Small intestine (tissue), 7 donors: ENCODE data around the gene PTPRE. TPM values are rescaled to one million over a fixed set of nuclear protein-coding genes. Genes with fewer than 3 reads are reported as not detected.

Experiments used
- DNase-seq, 2 donors: peaks; one replicate each; pipeline versions ENCODE4 v3.0.0 to v3.0.0-alpha.2; 2013
- FAIRE-seq: peaks from 2 replicates; lab custom pipeline; 2012; peaks lifted over from hg19 to GRCh38; lab: Jason Lieb, UNC
- H3K27ac ChIP-seq, 3 donors: one replicate each; pipeline ENCODE4 v1.5.1; 2013; ENCODE audit warnings: low read length in 2 of 3, mild to moderate bottlenecking in 2 of 3, control low read depth in 1 of 3, inconsistent platforms in 1 of 3, low read depth in 1 of 3, moderate library complexity in 1 of 3
- H3K27me3 ChIP-seq, 3 donors: one replicate each; pipeline ENCODE4 v1.6.1; 2013; ENCODE audit warnings: low read length in 3 of 3, inconsistent platforms in 1 of 3; ENCODE audit not compliant: control insufficient read depth in 3 of 3, insufficient read depth in 3 of 3
- H3K36me3 ChIP-seq, 3 donors: one replicate each; pipeline ENCODE4 v1.6.1; 2013; ENCODE audit warnings: low read length in 3 of 3, inconsistent platforms in 1 of 3, low read depth in 1 of 3, mild to moderate bottlenecking in 1 of 3, moderate library complexity in 1 of 3; ENCODE audit not compliant: control insufficient read depth in 3 of 3, insufficient read depth in 2 of 3
- H3K4me1 ChIP-seq, 3 donors: one replicate each; pipeline ENCODE4 v1.6.1; 2013; ENCODE audit warnings: low read length in 2 of 3, inconsistent platforms in 1 of 3, low read depth in 1 of 3, mild to moderate bottlenecking in 1 of 3, moderate library complexity in 1 of 3; ENCODE audit not compliant: control insufficient read depth in 3 of 3, insufficient read depth in 2 of 3
- H3K4me3 ChIP-seq, 3 donors: one replicate each; pipeline ENCODE4 v1.5.1; 2013; ENCODE audit warnings: low read length in 3 of 3, control low read depth in 1 of 3, inconsistent platforms in 1 of 3, low read depth in 1 of 3, mild to moderate bottlenecking in 1 of 3, moderate library complexity in 1 of 3
- H3K9me3 ChIP-seq, 2 donors: one replicate each; pipeline ENCODE4 v1.6.1; 2013; ENCODE audit warnings: low read depth in 1 of 2, low read length in 1 of 2; ENCODE audit not compliant: control insufficient read depth in 2 of 2, insufficient read depth in 1 of 2
- WGBS, 3 donors: extraction: QIAGEN DNeasy Blood & Tissue Kit; methylation state at CpG; one replicate each; pipeline ENCODE4 v1.1.7; 2013; 5-methylcytosine and 5-hydroxymethylcytosine counted together
- polyA plus RNA-seq, 4 donors: library from polyadenylated mRNA; stranded (reverse) in 3 of 4; unstranded in 1 of 4; fragments of 200-250 nt in 3 of 4; fragments of 120-200 nt in 1 of 4; gene quantifications; one replicate each; pipeline versions ENCODE4 v1.2.1 to v1.2.3, GENCODE V29; 2013
- donor health status: healthy with polysubstance abuse.
- donor health status: control.
- donor health status: control.
- donor health status: Bipolar disorder and iron deficiency.
- donor health status: healthy.

Gene PTPRE
- polyA plus RNA-seq, 4 donors, result 2.7 to 21.0 (median 6.2) TPM

GRCh38 chr10:128032466-128032865 is 125.6 kb downstream of the PTPRE start:
- FAIRE-seq (no peak), DNase-seq (no peak)
- 85 to 95% (median 95%) methylated on average over 5 of the region's 5 CpGs for WGBS, 3 donors
- Histone ChIP-seq H3K4me1 (peaks cover 0 to 7% (median 0%) of the 10 kb centered on the region in 3 donors), H3K27ac (no peak overlapping the region), H3K4me3 (no peak overlapping the region), H3K9me3 (no peaks in the 10 kb centered on the region), H3K36me3 (peaks cover 0 to 24% (median 0%) of the 10 kb centered on the region in 3 donors), H3K27me3 (no peaks in the 10 kb centered on the region)

DNA sequence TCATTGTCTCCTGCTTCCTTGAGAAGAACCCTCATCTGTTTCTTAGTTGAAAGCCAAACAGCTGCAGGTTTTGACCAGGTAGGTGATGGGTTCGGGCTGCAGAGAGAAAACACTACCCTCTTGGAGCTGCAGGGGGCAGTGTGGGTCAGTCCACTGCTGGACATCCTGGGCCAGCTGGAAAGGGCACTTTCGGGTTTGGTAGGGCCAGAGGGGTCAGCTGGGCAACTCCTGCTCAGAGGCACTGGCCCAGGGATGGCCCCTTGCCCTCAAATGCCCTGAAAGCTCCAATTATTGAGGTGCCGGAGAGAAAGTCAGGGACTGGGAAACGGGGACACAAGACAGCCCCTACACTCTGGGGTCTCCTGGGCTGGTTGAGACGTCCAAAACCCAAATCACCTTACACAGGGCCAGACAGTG is 128.7 kb downstream of the PTPRE start:
- Histone ChIP-seq H3K27me3 (no peaks in the 10 kb centered on the region), H3K36me3 (peaks cover 0 to 2% (median 0%) of the 10 kb centered on the region in 3 donors), H3K9me3 (no peaks in the 10 kb centered on the region), H3K27ac (no peak overlapping the region), H3K4me3 (no peak overlapping the region), H3K4me1 (peaks cover 0 to 8% (median 0%) of the 10 kb centered on the region in 3 donors)
- FAIRE-seq, result no peak
- peak in 1 of 2 donors; percentile 36 for DNase-seq
- WGBS, 3 donors, result 57 to 65% (median 64%) methylated on average over 5 of the region's 5 CpGs

GRCh38 chr10:128036011-128036615 is 129.2 kb downstream of the PTPRE start:
- H3K36me3 ChIP-seq, result peaks cover 0 to 2% (median 0%) of the 10 kb centered on the region in 3 donors
- no peak for DNase-seq
- no peak for FAIRE-seq
- peaks cover 0 to 8% (median 0%) of the 10 kb centered on the region in 3 donors for H3K4me1 ChIP-seq
- 68 to 85% (median 75%) methylated on average over 6 to 9 of the region's 9 CpGs for WGBS, 3 donors
- H3K4me3 ChIP-seq, result no peak overlapping the region
- H3K27me3 ChIP-seq, result no peaks in the 10 kb centered on the region
- H3K9me3 ChIP-seq, result no peaks in the 10 kb centered on the region
- H3K27ac ChIP-seq, result no peak overlapping the region

DNA sequence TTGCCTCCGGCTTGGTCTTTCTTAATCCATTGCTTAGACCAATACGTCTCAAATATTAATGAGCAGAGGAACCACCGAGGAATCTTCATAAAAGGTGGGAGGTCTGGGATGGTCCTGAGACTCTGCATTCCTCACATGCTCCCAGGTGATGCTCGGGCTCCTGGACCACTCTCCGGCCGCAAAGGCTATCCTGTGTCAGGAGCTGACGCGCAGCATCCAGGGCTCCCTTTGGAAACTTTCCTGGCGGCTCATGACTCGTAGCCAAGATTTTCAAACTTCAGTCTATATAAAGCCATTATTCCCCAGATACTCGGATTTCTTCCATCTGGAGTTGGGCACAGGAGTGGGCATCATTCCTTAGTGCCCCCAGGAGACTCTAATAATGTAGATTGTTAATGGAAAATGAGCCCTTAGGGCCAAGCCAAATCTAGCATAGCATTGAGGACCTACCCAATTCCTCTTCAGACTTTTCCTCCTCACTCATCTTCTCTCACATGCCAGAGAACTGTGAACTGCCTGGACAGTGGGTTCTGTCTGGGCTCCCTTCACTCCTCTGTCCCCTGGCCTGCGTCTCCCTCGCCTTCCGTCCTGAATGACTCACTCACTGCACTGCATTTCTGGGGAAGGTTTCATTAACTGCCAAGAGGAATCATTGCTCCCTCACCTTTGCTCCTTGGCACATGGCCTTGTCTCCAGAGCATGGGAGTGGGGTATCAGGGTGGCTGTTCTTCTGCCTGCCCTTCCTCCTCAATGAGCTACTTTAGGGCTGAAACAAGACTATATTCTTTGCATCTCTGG is 130.0 kb downstream of the PTPRE start:
- WGBS, 3 donors, result 56 to 73% (median 60%) methylated on average over 14 of the region's 14 CpGs
- DNase-seq (peak; percentile 79 to 95), FAIRE-seq (no peak)
- Histone ChIP-seq H3K4me3 (no peak overlapping the region), H3K4me1 (peaks cover 0 to 8% (median 0%) of the 10 kb centered on the region in 3 donors), H3K27ac (peak overlapping the region in 2 of 3 donors; percentile 61), H3K27me3 (no peaks in the 10 kb centered on the region), H3K36me3 (peaks cover 0 to under 1% (median 0%) of the 10 kb centered on the region in 3 donors), H3K9me3 (no peaks in the 10 kb centered on the region)

- no peaks in the 10 kb centered on the region for H3K9me3 ChIP-seq
- H3K4me1 ChIP-seq, result peaks cover 0 to 8% (median 0%) of the 10 kb centered on the region in 3 donors
- no peak overlapping the region for H3K27ac ChIP-seq
- DNase-seq (no peak), FAIRE-seq (no peak)
- 86 to 92% (median 86%) methylated on average over 8 of the region's 8 CpGs for WGBS, 3 donors
- no peaks in the 10 kb centered on the region for H3K27me3 ChIP-seq
- H3K36me3 ChIP-seq, result peaks cover 0 to 3% (median 0%) of the 10 kb centered on the region in 3 donors
- H3K4me3 ChIP-seq, result no peak overlapping the region
These were observed 133.2 kb downstream of the PTPRE start for GRCh38 chr10:128040096-128040495.

- 91 to 94% (median 92%) methylated on average over 8 of the region's 8 CpGs for WGBS, 3 donors
- peaks cover 0 to 8% (median 0%) of the 10 kb centered on the region in 3 donors for H3K4me1 ChIP-seq
- no peak for FAIRE-seq
These were observed 133.8 kb downstream of the PTPRE start for GRCh38 chr10:128040681-128041080.

DNA sequence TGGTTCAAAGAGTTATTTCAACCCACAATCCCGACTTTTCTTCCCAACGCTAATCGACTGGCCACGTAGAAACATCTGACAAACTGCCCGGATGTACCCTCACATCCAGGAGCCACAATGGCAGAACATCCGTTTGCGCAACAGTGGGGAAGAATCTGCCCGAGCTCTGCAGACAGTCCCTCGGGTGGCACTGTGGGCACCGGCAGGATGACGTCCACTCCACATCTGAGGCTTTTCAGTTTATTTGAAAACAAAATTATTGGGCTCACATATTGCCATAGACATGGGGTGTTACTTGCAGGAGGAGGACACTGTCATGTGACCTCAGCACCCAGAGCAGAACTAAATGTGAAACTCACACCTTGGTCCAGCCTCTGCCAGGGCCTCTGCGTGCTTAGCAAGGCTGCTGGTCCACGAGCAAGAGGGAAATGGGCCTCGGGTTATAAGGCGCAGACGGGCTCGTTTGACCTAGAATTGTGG is 135.3 kb downstream of the PTPRE start:
- no peak for FAIRE-seq
- Histone ChIP-seq H3K36me3 (peaks cover 0 to 5% (median 0%) of the 10 kb centered on the region in 3 donors), H3K4me3 (no peak overlapping the region), H3K27ac (no peak overlapping the region), H3K4me1 (peaks cover 4 to 10% (median 5%) of the 10 kb centered on the region in 3 donors), H3K9me3 (no peaks in the 10 kb centered on the region), H3K27me3 (no peaks in the 10 kb centered on the region)
- DNase-seq, result no peak
- 86 to 91% (median 89%) methylated on average over 17 of the region's 17 CpGs for WGBS, 3 donors

More at GRCh38 chr10:128040681-128041080, 133.8 kb downstream of the PTPRE start:
- no peak overlapping the region for H3K27ac ChIP-seq
- no peaks in the 10 kb centered on the region for H3K27me3 ChIP-seq
- no peak for DNase-seq
- H3K36me3 ChIP-seq, result peaks cover 0 to 5% (median 0%) of the 10 kb centered on the region in 3 donors
- H3K9me3 ChIP-seq, result no peaks in the 10 kb centered on the region
- H3K4me3 ChIP-seq, result no peak overlapping the region

GRCh38 chr10:128043259-128044045 is 136.5 kb downstream of the PTPRE start:
- Histone ChIP-seq H3K4me1 (peaks cover 4 to 14% (median 5%) of the 10 kb centered on the region in 3 donors), H3K9me3 (no peaks in the 10 kb centered on the region), H3K27me3 (no peaks in the 10 kb centered on the region), H3K27ac (no peak overlapping the region), H3K4me3 (no peak overlapping the region), H3K36me3 (peaks cover 0 to 6% (median 0%) of the 10 kb centered on the region in 3 donors)
- no peak for DNase-seq
- FAIRE-seq, result no peak
- WGBS, 3 donors, result 79 to 82% (median 81%) methylated on average over 18 of the region's 18 CpGs
